B cell (primary cell): Measurements from ENCODE around the gene PURB. TPM values are rescaled to one million over a fixed set of nuclear protein-coding genes. Genes with fewer than 3 reads are reported as not detected.

Source experiments
- ATAC-seq: fragments of 200-7000 bp; cut with Tn5 transposase; one replicate; pipeline ENCODE4 v1.10.0; 2021; ENCODE audit warnings: low read depth, mild to moderate bottlenecking, moderate number of reproducible peaks, moderate library complexity
- CTCF ChIA-PET: fragments of 350-600 bp; sonication (Branson Sonifier 250); formaldehyde crosslinking; loops from one replicate; lab custom pipeline; 2021; ENCODE audit warnings: antibody characterized with exemption, inconsistent platforms; lab: Charles Lee
- POLR2A ChIA-PET: fragments of 350-600 bp; sonication (Branson Sonifier 250); formaldehyde crosslinking; loops from one replicate; lab custom pipeline; 2021; ENCODE audit warnings: antibody characterized with exemption; lab: Charles Lee
- DNase-seq: peaks from one replicate; pipeline ENCODE4 v3.0.0; 2013
- H2AFZ ChIP-seq: 2 replicates; pipeline ENCODE4 v1.6.1; 2012; ENCODE audit warnings: mild to moderate bottlenecking, low read depth, low read length; ENCODE audit not compliant: insufficient read depth, poor library complexity, severe bottlenecking
- H3K27ac ChIP-seq, 2 donors: 1 replicate in 1 of 2; 2 replicates in 1 of 2; pipeline ENCODE4 v1.5.1; 2012 to 2013; ENCODE audit warnings: low read length in 2 of 2, mild to moderate bottlenecking in 2 of 2, moderate library complexity in 1 of 2
- H3K27me3 ChIP-seq, 4 experiments: fragments of 200-600 bp in 1 of 4; sonication (generic) in 1 of 4; replicated peaks in 1 of 4; 1 replicate in 2 of 4; 2 replicates in 2 of 4; pipeline versions ENCODE4 v1.6.1 to v1.7.0; 2013 to 2016; ENCODE audit warnings: low read length in 3 of 4, mild to moderate bottlenecking in 2 of 4, mixed read lengths in 1 of 4, moderate library complexity in 1 of 4; ENCODE audit not compliant: insufficient read depth in 4 of 4, control insufficient read depth in 3 of 4; ENCODE audit errors: control extremely low read depth in 1 of 4
- H3K36me3 ChIP-seq, 2 experiments: replicated peaks in 1 of 2; 1 replicate in 1 of 2; 2 replicates in 1 of 2; pipeline versions ENCODE4 v1.6.1 to v1.7.1; 2013; ENCODE audit warnings: low read length in 1 of 2; ENCODE audit not compliant: insufficient read depth in 2 of 2, control insufficient read depth in 1 of 2; ENCODE audit errors: control extremely low read depth in 1 of 2, extremely low read depth in 1 of 2
- H3K4me1 ChIP-seq, 2 donors: fragments of 200-600 bp in 1 of 2; sonication (generic) in 1 of 2; 1 replicate in 1 of 2; 2 replicates in 1 of 2; pipeline versions ENCODE4 v1.5.1 to v1.6.1; 2013 to 2017; ENCODE audit warnings: low read length in 2 of 2; ENCODE audit not compliant: control insufficient read depth in 2 of 2, insufficient read depth in 2 of 2
- H3K4me2 ChIP-seq: replicated peaks from 2 replicates; pipeline ENCODE3; 2012; ENCODE audit warnings: mild to moderate bottlenecking, low read depth, low read length; ENCODE audit not compliant: poor library complexity, severe bottlenecking
- H3K4me3 ChIP-seq, 5 experiments: fragments of 200-600 bp in 1 of 5; sonication (generic) in 1 of 5; 1 replicate in 3 of 5; 2 replicates in 2 of 5; pipeline versions ENCODE4 v1.5.1 to v1.7.0; 2011 to 2016; ENCODE audit warnings: low read length in 4 of 5, mild to moderate bottlenecking in 4 of 5, low read depth in 2 of 5, control low read depth in 1 of 5, moderate library complexity in 1 of 5; ENCODE audit not compliant: insufficient read depth in 1 of 5; ENCODE audit errors: control extremely low read depth in 1 of 5, extremely low read depth in 1 of 5
- H3K79me2 ChIP-seq: fragments of 200-600 bp; sonication (generic); one replicate; pipeline ENCODE4 v1.6.0; 2016; ENCODE audit warnings: low read length; ENCODE audit not compliant: control insufficient read depth, insufficient read depth
- H3K9ac ChIP-seq: fragments of 200-600 bp; sonication (generic); 2 replicates; pipeline ENCODE4 v1.6.1; 2017; ENCODE audit warnings: mild to moderate bottlenecking, low read length, moderate library complexity
- H3K9me3 ChIP-seq, 3 donors: one replicate each; pipeline versions ENCODE4 v1.6.1 to v1.7.1; 2013; ENCODE audit warnings: low read length in 2 of 3; ENCODE audit not compliant: control insufficient read depth in 2 of 3, insufficient read depth in 1 of 3; ENCODE audit errors: control extremely low read depth in 1 of 3
- H4K20me1 ChIP-seq: 2 replicates; pipeline ENCODE4 v1.6.0; 2012; ENCODE audit warnings: mild to moderate bottlenecking, low read length; ENCODE audit not compliant: insufficient read depth, control insufficient read depth, poor library complexity, severe bottlenecking
- H3K27ac Mint-ChIP-seq: one replicate; pipeline ENCODE4 v1.8.0; 2021; ENCODE audit warnings: mixed read lengths
- H3K27me3 Mint-ChIP-seq: one replicate; pipeline ENCODE4 v1.8.0; 2021; ENCODE audit warnings: mixed read lengths
- H3K4me1 Mint-ChIP-seq: one replicate; pipeline ENCODE4 v1.8.0; 2021; ENCODE audit warnings: mixed read lengths
- H3K4me3 Mint-ChIP-seq: one replicate; pipeline ENCODE4 v1.8.0; 2021; ENCODE audit warnings: mixed read lengths
- H3K9me3 Mint-ChIP-seq: one replicate; pipeline ENCODE4 v1.8.0; 2022; ENCODE audit warnings: mixed read lengths; ENCODE audit not compliant: insufficient read depth
- EZH2 ChIP-seq: IDR thresholded peaks from 2 replicates; pipeline ENCODE4 v1.6.1; 2012; ENCODE audit warnings: borderline replicate concordance, low read depth, mild to moderate bottlenecking, moderate library complexity, low read length; ENCODE audit not compliant: insufficient read depth, poor library complexity, severe bottlenecking
- WGBS: methylation state at CpG from one replicate; pipeline ENCODE4 v1.1.5; 2013; ENCODE audit warnings: missing lambda C conversion rate; ENCODE audit not compliant: insufficient coverage; 5-methylcytosine and 5-hydroxymethylcytosine counted together
- intact Hi-C: fragments of 100-400 bp; cut with micrococcal nuclease; formaldehyde crosslinking; loops from one replicate; pipeline ENCODE4 v1.10.0; 2022
- polyA plus RNA-seq: library from polyadenylated mRNA; depleted of rRNA; stranded (reverse); fragments of >200 nt; gene quantifications from 2 replicates; pipeline ENCODE4 v1.2.3, GENCODE V29; 2012
- total RNA-seq, 2 donors: library from RNA; stranded (reverse); fragments of 120-200 nt in 1 of 2; gene quantifications; 1 replicate in 1 of 2; 2 replicates in 1 of 2; pipeline versions ENCODE4 v1.2.3 to v1.2.4, GENCODE V29; 2013 to 2022
- TF ChIP-seq, protein P1 (sequence below): fragments of 200-600 bp; IDR thresholded peaks from one replicate; pipeline ENCODE4 v1.8.0; 2022; ENCODE audit warnings: antibody characterized with exemption, mild to moderate bottlenecking

The PURB gene
- total and polyA plus RNA-seq, 2 donors (not counting 1 experiment from before 2014, with no cell fraction given), result 6.4 to 28.6 TPM

DNA sequence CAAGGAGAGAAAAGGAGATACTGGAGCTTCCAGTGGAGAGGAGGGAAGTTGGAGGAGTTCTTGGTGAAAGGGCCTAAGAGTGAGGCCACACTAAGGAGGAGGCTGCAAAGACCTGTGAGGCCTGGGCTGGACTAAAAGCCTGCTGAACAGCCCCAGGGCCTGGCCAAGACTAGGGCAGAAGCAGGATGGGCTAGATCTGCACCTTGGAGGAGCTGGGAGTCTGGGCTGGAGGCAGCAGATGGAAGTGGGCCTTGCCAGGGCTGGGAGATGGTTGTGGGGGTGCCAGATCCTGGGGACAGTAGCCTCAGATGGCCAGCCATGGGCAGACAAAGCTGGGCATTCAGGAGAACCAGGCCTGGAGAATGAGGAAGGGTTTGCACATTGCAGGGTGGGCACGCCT is 6.5 kb upstream of the PURB start:
- WGBS, result no CpG with 5 or more reads among the region's 1 CpG

DNA sequence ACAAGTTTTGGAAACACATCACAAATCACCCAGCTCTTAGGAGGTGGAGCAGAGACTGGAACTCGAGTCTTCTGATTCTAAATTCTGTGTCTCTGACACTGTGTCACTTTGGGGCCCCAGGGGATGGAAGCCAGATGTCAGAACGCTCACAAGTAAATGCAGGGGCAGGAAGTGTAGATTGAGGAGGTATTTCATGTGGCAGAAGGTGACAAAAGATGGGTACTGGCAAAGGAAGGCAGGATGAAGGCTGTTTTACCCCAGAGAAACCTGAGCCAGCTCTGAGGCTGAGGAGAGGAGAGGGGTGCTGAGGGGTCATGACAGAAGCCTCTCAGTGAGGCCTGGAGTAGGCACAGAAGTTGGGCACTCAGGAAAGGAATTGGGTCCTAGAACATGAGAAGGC is 6.0 kb upstream of the PURB start:
- Histone ChIP-seq H3K36me3 (no peaks in the 10 kb centered on the region), H3K27ac (no peak overlapping the region), H3K4me3 (no peak overlapping the region), H3K4me1 (peaks cover 0 to 7% of the 10 kb centered on the region in 2 donors), H4K20me1 (no peaks in the 10 kb centered on the region), H3K79me2 (no peaks in the 10 kb centered on the region), H3K9me3 (no peaks in the 10 kb centered on the region), H2AFZ (no peak overlapping the region), H3K9ac (no peak overlapping the region), H3K4me2 (no peak overlapping the region), H3K27me3 (no peaks in the 10 kb centered on the region)
- DNase-seq (no peak), ATAC-seq (no peak)
- Mint-ChIP-seq H3K27me3 (no peaks in the 10 kb centered on the region), H3K4me1 (peaks cover 8% of the 10 kb centered on the region), H3K9me3 (no peaks in the 10 kb centered on the region), H3K27ac (no peak overlapping the region), H3K4me3 (no peak overlapping the region)
- ChIA-PET CTCF (interaction anchor here (0.7 to 1.4 kb wide), 2 partner anchors 31 to 326 kb away, joined by 3 to 6 read pairs; no protein-coding TSS in a partner anchor), POLR2A (no interaction called here)
- TF ChIP-seq, protein P1, sequence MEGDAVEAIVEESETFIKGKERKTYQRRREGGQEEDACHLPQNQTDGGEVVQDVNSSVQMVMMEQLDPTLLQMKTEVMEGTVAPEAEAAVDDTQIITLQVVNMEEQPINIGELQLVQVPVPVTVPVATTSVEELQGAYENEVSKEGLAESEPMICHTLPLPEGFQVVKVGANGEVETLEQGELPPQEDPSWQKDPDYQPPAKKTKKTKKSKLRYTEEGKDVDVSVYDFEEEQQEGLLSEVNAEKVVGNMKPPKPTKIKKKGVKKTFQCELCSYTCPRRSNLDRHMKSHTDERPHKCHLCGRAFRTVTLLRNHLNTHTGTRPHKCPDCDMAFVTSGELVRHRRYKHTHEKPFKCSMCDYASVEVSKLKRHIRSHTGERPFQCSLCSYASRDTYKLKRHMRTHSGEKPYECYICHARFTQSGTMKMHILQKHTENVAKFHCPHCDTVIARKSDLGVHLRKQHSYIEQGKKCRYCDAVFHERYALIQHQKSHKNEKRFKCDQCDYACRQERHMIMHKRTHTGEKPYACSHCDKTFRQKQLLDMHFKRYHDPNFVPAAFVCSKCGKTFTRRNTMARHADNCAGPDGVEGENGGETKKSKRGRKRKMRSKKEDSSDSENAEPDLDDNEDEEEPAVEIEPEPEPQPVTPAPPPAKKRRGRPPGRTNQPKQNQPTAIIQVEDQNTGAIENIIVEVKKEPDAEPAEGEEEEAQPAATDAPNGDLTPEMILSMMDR, result no peak
- TF ChIP-seq EZH2, result no peak
- intact Hi-C loops, result no loop called here
- WGBS, result 35% methylated on average over 2 of the region's 2 CpGs

More for the DNA sequence above, 6.5 kb upstream of the PURB start:
- Histone ChIP-seq H3K9ac (no peak overlapping the region), H3K27me3 (no peaks in the 10 kb centered on the region), H3K27ac (no peak overlapping the region), H3K4me1 (peaks cover 0 to 6% of the 10 kb centered on the region in 2 donors), H3K4me2 (no peak overlapping the region), H4K20me1 (no peaks in the 10 kb centered on the region), H3K9me3 (no peaks in the 10 kb centered on the region), H3K4me3 (no peak overlapping the region), H3K79me2 (no peaks in the 10 kb centered on the region), H2AFZ (no peak overlapping the region), H3K36me3 (no peaks in the 10 kb centered on the region)
- no peak for ATAC-seq
- H3K27me3 Mint-ChIP-seq, result no peaks in the 10 kb centered on the region
- POLR2A ChIA-PET, result no interaction called here
- CTCF ChIA-PET, result interaction anchor here (0.7 to 1.4 kb wide), 3 partner anchors 13 to 326 kb away, joined by 3 to 6 read pairs (median 3); no protein-coding TSS in a partner anchor
- H3K9me3 Mint-ChIP-seq, result no peaks in the 10 kb centered on the region
- peaks cover 5% of the 10 kb centered on the region for H3K4me1 Mint-ChIP-seq
- H3K27ac Mint-ChIP-seq, result no peak overlapping the region
- TF ChIP-seq, protein P1, result no peak
- no peak for TF ChIP-seq EZH2
- no peak for DNase-seq
- intact Hi-C loops, result no loop called here
- H3K4me3 Mint-ChIP-seq, result no peak overlapping the region
